Stomach (tissue), 4 donors: Measurements from ENCODE around the gene AGBL4.

Source experiments
- CTCF ChIP-seq, 7 experiments: fragments of 450-650 bp in 4 of 7; fragments of 200-600 bp in 3 of 7; sonication (generic) in 3 of 7; IDR thresholded peaks; one replicate each; pipeline ENCODE4 v1.5.1; 2016 to 2019; ENCODE audit warnings: antibody characterized with exemption in 7 of 7, control low read depth in 2 of 7, mild to moderate bottlenecking in 1 of 7
- EP300 ChIP-seq: sonication (generic); formaldehyde crosslinking; IDR thresholded peaks from one replicate; pipeline ENCODE4 v1.6.1; 2017; ENCODE audit warnings: antibody characterized with exemption
- POLR2A ChIP-seq, 4 donors: fragments of 450-650 bp; IDR thresholded peaks; one replicate each; pipeline ENCODE4 v1.6.1; 2016; ENCODE audit warnings: antibody characterized with exemption in 4 of 4, control low read depth in 2 of 4, mild to moderate bottlenecking in 1 of 4, moderate library complexity in 1 of 4
- POLR2AphosphoS5 ChIP-seq, 3 donors: sonication (generic); formaldehyde crosslinking; IDR thresholded peaks; one replicate each; pipeline ENCODE4 v1.6.1; 2016; ENCODE audit warnings: antibody characterized with exemption in 3 of 3

GRCh38 chr1:48932366-48932765 lies 1091.4 kb downstream of the AGBL4 start:
- no peak for TF ChIP-seq CTCF (IDR thresholded peaks at IDR 0.05)
- TF ChIP-seq POLR2A (IDR thresholded peaks at IDR 0.05): no peak
- no peak for TF ChIP-seq EP300
- TF ChIP-seq POLR2AphosphoS5 (IDR thresholded peaks at IDR 0.05): no peak
